Endothelial cell (in vitro differentiated cells): ENCODE results near the gene KRT14. TPM values are rescaled to one million over a fixed set of nuclear protein-coding genes. Genes with fewer than 3 reads are reported as not detected.

ENCODE experiments used
- DNase-seq: peaks from one replicate; pipeline ENCODE4 v3.0.0; 2021; ENCODE audit warnings: low spot score
- H3K27ac Mint-ChIP-seq: one replicate; pipeline ENCODE4 v1.8.0; 2021; ENCODE audit warnings: mixed read lengths, inconsistent platforms; ENCODE audit not compliant: unreplicated experiment
- H3K27me3 Mint-ChIP-seq: one replicate; pipeline ENCODE4 v1.8.0; 2021; ENCODE audit warnings: mild to moderate bottlenecking, moderate library complexity, mixed read lengths, inconsistent platforms; ENCODE audit not compliant: unreplicated experiment
- H3K36me3 Mint-ChIP-seq: one replicate; pipeline ENCODE4 v1.8.0; 2021; ENCODE audit warnings: mild to moderate bottlenecking, low read depth, mixed read lengths, inconsistent platforms; ENCODE audit not compliant: unreplicated experiment
- H3K4me1 Mint-ChIP-seq: one replicate; pipeline ENCODE4 v1.8.0; 2021; ENCODE audit warnings: mild to moderate bottlenecking, mixed read lengths, inconsistent platforms; ENCODE audit not compliant: unreplicated experiment
- H3K4me3 Mint-ChIP-seq: one replicate; pipeline ENCODE4 v1.8.0; 2021; ENCODE audit warnings: mild to moderate bottlenecking, mixed read lengths, inconsistent platforms; ENCODE audit not compliant: unreplicated experiment
- H3K9me3 Mint-ChIP-seq: one replicate; pipeline ENCODE4 v1.8.0; 2021; ENCODE audit warnings: mixed read lengths, inconsistent platforms; ENCODE audit not compliant: unreplicated experiment
- CTCF ChIP-seq: fragments of 200-600 bp; sonication (generic); IDR thresholded peaks from one replicate; pipeline ENCODE4 v1.5.0; 2021; ENCODE audit warnings: antibody characterized with exemption; ENCODE audit not compliant: unreplicated experiment
- total RNA-seq: library from RNA; stranded (reverse); fragmentation: NEBNext Ultra II Directional; extraction: Animal tissue kit (Norgen Biotek cat#: 25700); gene quantifications from one replicate; pipeline ENCODE4 v1.2.1, GENCODE V29; 2021; ENCODE audit not compliant: unreplicated experiment

Gene KRT14
- total RNA-seq, 1 donor from 2014 or later: not detected

- peaks cover 6% of the 10 kb centered on the region for H3K27me3 Mint-ChIP-seq
- H3K4me1 Mint-ChIP-seq: no peaks in the 10 kb centered on the region
- no peaks in the 10 kb centered on the region for H3K9me3 Mint-ChIP-seq
- H3K27ac Mint-ChIP-seq: no peak overlapping the region
- H3K4me3 Mint-ChIP-seq: no peak overlapping the region
- no peaks in the 10 kb centered on the region for H3K36me3 Mint-ChIP-seq
- no peak for DNase-seq
- no peak for TF ChIP-seq CTCF
Measured at GRCh38 chr17:41537990-41538389, 48.7 kb downstream of the KRT14 start.

GRCh38 chr17:41537614-41537954 lies 49.1 kb downstream of the KRT14 start:
- H3K27ac Mint-ChIP-seq: no peak overlapping the region
- no peaks in the 10 kb centered on the region for H3K4me1 Mint-ChIP-seq
- TF ChIP-seq CTCF: no peak
- no peak for DNase-seq
- no peaks in the 10 kb centered on the region for H3K9me3 Mint-ChIP-seq
- H3K36me3 Mint-ChIP-seq: no peaks in the 10 kb centered on the region
- H3K27me3 Mint-ChIP-seq: peaks cover 6% of the 10 kb centered on the region
- H3K4me3 Mint-ChIP-seq: no peak overlapping the region

DNA sequence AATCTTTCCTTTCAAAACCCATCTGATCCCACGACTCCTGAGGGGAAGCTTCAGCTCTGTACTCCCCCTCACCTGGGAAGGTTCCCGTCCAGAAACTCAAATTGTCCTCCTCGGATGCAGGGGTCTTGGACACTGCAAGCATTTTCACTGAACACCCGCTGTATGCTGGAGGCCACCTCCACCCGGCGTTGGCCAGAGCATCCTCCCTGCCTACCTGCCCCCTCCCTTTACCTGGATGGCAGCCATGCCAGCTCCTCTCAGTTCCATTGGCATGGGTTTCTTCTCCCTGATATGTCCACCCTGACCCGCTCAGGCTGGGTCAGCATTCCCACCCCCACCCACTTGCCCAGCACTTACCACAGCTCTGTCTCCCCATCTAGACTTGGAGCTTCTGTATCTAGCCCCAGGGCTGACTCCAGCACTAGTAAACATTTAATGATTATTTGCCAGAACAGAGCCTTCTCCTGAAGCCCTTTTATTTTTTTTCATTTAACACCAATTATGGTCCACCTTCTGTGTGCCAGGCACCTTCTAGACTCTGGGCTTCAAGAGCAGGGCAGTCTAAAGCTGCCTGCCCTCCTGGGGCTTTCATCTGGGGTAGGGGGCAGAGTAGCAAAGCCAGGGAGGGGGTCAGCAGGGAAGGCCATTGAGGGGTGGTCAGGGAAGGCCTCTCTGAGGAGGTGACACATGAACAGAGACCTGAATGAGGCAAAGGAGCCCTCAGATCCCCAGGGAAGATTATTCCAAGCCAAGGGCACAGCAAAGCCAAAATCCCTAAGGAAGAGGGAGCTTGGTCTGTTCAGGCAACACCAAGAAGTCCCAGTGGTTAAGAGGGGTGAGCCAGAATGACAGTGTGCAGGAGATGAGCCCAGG lies 49.7 kb downstream of the KRT14 start:
- no peak overlapping the region for H3K4me3 Mint-ChIP-seq
- no peaks in the 10 kb centered on the region for H3K4me1 Mint-ChIP-seq
- DNase-seq: no peak
- H3K27me3 Mint-ChIP-seq: peaks cover 6% of the 10 kb centered on the region
- H3K9me3 Mint-ChIP-seq: no peaks in the 10 kb centered on the region
- no peaks in the 10 kb centered on the region for H3K36me3 Mint-ChIP-seq
- H3K27ac Mint-ChIP-seq: no peak overlapping the region
- TF ChIP-seq CTCF: no peak

DNA sequence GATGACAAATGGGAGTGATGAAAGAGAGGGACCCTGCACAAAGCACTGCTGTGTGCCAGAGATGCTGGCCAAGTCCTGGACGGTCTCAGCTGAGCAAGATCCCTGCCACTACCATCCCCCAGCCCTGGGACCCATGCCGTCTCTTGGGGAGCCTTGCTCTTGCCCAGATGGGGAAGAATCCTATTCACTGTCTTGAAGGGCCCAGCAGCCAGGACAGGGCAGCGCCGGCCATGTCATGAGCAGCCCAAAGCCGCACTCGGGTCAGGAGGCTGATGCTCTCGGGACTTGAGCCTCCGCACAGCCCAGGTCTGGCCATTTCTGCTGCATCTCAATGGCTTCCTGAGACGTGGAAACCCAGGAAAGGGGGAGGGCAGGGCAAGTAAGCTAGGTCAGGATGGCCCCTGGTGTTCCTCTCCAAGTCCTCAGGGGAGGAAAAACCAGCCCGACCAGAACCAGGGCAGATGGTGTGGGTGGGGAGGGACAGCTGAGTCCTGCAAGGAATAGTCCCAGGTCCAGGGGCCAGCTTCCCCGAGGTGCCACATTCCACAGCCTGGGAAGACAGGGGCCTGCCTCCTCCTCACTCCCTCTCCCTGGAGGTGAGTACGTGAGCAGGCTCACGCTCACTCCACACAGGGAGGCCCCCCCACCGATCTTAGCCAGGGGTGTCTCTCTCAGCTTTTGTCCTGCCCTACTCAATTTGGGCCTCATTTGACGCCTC lies 50.8 kb downstream of the KRT14 start:
- Mint-ChIP-seq H3K36me3 (no peaks in the 10 kb centered on the region), H3K4me1 (no peaks in the 10 kb centered on the region), H3K4me3 (no peak overlapping the region), H3K9me3 (no peaks in the 10 kb centered on the region), H3K27ac (no peak overlapping the region), H3K27me3 (peaks cover 6% of the 10 kb centered on the region)
- no peak for TF ChIP-seq CTCF
- DNase-seq: no peak
